ENCODE data around the gene ETFA.
A peak's percentile ranks its signal among the peaks of the same experiment; 100 is the strongest.

ETFA gene

DNA sequence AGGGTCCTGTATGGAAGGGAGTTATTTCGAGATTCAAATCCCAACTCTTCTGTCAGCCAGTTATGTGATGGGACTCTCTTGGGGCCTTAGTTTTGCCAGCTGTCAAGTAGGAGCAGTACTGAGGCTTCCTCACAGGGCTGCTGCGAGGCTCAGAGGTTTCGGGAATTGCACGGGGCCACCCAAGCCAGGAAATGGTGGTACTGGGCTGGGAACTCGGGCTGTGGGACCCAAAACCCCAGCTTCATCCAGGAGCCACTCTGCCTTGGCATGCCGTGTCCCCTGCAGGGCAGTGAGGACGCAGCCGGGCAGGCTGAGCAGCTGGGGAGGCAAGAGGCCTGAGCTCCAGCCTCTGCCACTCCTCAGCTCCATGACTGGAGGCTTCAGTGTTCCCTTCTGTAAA lies 118.6 kb downstream of the ETFA start:
- no peak for DNase-seq

DNA sequence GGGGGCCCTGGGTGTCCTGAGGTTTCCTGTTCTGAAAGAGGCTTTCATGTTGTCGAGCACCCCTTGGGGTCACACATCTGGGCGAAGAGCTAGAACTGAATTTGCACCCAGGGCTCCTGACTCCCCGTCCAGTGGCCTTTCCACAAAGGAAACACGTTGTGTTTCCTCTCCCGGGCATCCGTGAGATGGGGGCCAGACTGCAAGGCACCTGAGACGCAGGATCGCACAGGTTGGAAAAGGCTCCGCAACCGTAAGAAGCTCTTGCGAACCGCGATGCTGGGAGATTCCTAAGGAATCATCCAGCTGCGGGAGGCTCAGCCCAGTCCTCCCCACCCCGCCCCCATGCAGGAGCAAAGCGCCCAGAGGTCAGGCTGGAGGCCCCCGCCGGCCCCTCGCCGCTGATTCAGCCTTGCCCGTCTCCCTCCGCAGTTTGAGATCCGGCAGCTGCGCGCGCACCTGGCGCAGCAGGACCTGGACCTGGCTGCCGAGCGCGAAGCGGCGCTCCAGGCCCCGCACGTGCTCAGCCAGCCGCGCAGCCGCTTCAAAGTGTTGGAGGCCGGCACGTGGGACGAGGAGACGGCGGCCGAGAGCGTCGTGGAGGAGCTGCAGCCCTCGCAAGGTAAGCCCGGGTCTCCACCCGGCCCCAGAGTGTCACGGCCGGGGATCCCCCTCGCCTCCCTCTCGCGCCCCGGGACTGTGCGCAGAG lies 119.6 kb downstream of the ETFA start:
- no peak for DNase-seq

DNA sequence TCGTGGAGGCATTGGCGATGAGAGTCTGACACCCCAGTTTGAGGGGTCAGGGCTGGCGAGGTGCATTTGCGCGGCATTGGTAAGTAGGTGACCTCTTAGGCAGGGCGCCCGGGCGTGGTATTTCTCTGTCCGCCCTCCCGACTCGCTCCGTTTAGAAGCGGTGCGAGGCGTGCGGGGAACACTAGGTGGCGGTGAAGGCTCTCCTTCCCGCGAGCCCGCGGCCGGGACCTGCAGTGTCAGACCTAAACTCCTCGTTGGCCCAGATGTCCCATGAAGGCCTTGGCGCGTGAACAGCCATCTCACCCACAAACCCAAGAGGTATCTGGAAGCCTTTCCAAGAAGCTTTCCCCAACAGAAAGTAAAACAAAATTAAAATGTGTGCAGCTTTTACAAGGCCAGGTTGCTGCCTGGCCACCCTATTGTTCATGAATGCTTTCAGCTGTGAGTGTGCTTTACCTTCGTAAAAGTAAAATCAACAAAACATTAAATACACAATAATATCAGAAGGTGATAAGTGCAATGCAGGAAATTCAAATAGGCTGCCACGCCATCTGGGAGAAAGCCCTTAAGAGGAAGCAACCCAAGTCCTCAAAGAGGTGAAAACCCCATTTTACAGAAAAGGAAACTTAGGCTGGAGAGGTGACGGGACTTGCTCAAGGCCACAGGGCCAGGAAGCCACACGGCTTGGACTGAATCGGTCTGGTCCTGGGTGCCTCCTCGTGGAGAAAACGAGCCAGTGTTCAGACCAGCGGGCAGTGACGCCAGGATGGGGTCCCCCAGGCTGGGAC lies 120.3 kb downstream of the ETFA start:
- peak; percentile 35 to 50 (median 42) for DNase-seq

DNA sequence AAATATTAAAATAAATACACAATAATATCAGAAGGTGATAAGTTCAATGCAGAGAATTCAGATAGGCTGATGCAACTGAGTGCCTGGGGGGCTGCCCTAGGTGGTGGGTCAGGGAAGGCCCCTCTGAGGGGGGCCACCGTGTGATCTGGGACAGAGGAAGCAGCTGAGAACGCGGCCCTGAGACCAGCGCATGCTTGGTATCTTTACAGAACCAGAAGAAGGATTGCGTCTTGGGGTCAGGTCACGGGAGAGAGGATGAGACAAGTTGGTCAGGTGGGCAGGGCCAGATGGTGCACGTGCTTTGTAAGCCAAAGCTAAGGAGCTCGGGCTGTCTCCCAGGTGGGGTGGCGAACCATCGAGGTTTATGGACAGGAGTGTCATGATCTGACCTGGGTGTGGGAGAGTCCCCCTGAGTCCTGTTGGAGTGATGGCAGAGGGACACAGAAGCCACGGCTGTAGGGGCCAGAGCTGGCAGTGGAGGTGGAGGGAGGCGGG lies 121.2 kb downstream of the ETFA start:
- DNase-seq = no peak

DNA sequence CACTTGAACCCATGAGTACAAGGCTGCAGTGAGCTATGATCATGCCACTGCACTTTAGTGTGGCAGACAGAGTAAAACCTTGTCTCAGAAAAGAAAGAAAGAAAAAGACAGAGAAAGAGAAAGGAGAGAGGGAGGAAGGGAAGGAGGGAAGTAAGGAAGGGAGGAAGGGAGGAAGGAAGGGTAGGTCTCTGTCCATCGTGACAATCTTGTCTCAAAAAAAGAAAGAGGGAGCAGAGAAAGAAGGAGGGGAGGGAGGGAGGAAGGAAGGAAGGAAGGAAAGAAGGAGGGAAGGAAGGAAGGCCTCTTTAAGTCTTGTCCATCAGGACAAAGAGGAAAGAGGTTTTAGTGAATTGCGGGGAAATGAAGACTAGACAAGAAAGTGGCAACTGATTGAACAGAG lies 122.2 kb downstream of the ETFA start:
- no peak for DNase-seq

DNA sequence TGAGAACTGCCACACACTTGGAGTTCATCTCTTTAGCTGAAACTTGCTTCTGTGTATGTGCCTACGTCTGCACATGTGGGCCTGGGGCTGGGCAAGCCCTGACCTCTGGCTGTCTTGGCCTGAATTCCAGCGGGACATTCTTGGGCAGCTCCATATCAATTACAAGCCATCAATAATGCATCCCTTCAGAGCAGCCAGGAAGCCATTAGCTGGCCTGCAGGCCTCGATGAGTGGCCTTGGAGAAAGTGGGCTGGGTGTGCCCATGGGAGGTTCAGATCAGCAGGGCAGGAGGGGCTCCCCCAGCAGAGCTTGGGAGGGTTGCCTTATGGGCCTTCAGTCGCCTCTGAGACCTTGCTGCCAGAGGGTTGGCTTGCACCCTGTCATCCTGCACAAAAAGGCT lies 124.1 kb downstream of the ETFA start:
- no peak for DNase-seq

DNA sequence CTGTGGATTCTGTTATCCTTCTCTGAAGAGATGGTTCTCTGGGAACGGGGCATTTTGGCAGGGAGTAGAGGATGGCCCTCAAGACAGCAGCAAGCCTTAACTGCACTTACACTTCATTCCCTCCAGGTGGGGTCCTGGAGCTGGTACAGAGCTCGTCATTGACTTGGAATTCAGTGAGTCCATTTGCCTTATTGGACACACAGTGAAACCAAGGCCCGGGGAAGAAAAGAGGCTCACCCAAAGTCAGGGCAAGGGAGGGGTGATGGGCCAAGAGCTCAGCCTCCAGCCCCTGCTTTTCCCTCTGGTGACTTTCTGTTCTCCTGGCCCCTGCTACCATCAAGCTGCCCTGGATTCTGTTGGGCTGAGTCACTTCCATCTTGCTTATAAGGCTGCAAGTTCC lies 125.6 kb downstream of the ETFA start:
- DNase-seq = no peak

DNA sequence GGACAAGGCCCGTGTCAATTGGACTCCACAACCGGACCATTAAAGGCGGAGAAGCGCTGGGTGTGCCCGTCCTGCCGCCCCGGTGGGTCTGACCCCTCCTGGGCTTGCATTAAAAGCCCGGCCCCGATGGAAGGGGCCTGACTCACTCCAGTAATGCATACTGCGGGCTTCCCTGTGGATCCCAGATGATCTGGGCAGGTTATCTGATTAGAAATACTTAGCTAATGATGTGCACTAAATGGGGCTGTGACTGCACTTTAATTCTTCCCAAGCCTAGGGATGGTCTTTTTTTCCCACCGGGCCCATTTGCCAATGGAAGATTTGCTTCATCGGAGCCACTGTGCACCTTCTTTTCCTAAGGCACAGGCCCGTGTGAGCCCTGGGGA lies 126.6 kb downstream of the ETFA start:
- no peak for DNase-seq

DNA sequence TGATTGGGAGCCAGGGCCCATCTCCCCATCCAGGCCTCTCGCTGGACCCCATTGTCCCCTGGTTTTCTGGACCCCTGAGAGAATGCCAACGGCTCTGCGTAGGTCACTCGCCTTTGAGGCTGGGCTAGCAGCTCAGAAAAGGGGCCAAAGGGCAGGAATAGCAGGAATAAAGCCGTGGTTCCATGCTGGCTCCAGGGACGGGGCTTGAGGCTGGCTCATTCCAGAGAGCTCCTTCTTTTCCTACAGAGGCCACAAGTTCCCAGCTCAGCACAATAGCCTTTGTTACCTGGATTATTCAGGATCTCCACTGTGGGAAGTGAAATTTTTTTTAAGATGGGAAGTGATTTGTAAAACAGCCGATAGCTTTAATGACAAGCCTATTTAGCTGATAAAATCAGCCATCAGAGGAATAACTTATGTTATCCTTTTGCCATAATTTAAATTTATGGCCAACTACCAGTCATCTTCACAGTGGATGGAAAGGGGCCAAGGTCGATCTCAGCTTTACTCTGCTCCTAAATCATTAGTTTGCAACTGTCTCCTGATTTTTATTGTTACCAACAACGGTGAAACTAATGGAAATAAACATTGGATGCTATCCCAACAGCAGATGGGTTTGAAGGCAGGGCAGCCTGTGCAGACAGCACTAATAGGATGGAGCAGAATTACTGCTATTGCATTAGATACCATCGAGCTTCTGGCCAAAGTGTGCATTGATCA lies 127.2 kb downstream of the ETFA start:
- no peak for DNase-seq

DNA sequence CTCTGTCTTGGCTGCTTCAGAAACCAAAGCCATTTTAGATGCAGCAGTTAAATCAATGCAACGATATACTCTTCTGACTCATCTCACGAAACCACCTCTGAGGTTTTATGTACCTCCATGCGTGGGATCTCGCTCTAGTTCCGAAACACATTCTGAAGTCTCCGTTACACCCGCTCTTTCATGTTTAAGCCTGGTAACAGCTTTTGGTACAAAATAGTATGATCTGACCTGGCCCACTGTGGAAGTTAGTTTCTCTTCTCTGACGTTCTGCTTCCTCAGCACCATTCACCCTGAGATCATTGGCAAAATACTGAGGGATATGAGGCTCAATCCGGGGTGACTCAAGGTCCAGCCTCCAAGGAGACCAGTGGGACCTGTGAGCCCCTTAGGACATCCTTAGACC lies 129.6 kb downstream of the ETFA start:
- no peak for DNase-seq

DNA sequence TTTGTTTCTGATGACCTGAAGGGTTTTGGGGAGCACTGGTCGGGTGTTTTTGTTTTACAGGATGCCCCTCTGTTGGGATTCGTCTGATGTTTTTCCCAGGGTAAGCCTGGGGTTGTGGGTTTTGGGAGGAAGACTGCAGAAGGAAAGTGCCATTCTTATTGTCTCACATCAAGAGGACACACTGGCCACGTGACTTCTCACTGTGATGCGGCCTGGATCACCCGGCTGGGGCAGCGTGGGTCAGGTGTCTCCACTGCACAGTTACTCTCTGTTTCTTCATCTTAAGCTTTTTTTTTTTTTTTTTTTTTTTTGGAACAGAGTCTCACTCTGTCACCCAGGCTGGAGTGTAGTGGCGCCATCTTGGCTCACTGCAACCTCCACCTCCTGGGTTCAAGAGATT lies 130.9 kb downstream of the ETFA start:
- no peak for DNase-seq

DNA sequence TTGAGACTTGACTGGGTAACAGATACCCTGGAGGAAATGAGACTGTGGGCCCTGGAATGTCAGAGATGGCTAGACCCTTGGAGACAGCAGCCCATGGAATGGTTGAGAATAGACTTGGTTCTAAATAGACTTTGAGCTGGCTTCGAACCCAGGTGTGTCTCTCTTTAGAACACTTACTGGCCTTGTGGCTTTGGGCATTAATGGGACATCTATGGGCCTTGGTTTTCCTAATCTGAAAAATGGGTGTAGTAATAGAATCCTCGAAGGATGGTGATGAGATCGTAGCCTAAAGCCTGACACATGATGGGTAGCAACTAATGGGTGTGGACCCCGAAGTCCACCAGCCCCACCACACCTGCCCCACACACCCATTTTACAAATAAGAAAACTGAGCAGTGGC lies 132.2 kb downstream of the ETFA start:
- no peak for DNase-seq

DNA sequence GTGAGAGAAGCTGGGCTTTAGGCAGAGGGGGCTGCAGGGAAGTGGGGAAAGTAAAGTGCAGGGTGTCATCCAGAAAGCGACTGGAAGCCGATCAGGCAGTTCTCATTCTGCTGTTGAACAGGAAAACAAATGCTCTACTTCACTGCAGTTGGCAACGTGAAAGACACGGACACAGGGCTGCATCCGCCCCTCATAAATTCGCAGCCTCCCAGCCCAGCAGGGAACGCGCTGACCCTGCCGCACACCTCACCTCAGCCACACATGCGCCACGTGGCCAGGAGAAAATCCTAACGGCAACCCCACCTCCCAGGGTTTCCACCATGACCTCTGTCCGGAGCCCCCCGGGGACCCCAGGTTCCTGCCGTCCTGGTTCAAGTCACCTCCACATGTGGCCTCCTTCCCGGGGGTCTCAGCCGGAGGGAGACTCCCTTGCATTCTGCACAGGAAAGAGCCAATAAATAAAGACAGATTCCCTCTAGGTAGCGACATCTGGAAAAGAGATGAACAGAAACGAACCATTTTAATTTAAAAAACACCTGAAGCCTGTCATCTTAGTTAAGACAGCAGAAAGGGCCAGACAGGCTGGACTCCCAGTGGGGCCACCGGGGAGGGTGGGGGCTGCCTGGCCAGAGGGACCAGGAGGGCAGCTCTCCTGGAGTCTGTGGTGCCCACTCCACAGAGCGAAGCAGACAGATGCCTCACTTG lies 132.8 kb downstream of the ETFA start:
- no peak for DNase-seq

DNA sequence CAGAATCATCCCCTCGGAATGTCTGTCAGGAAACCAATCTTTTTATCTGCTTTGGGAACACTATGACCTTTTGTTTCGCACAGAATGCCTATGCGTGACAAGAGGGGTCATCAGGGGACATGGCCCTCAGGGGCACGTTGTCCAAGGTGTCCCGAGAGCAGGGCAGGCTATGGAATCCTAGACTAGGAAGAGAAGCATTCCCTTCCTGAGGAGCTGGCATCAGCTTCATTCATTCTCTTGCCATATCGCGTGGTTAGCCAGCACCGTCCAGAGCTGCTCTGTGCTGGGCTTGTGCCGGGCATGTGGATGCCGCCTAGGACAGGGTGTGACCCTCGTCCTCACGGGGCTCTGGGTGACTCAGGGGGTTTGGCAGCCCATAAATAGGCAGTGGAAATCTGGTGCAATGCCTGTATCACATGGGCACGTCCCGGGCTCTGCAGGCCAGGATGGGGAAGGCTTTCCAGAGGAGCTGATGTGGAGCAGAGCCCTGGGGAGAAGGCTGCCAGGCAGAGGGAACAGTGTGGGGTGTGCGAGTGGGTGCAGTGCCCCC lies 133.7 kb downstream of the ETFA start:
- DNase-seq = no peak

DNA sequence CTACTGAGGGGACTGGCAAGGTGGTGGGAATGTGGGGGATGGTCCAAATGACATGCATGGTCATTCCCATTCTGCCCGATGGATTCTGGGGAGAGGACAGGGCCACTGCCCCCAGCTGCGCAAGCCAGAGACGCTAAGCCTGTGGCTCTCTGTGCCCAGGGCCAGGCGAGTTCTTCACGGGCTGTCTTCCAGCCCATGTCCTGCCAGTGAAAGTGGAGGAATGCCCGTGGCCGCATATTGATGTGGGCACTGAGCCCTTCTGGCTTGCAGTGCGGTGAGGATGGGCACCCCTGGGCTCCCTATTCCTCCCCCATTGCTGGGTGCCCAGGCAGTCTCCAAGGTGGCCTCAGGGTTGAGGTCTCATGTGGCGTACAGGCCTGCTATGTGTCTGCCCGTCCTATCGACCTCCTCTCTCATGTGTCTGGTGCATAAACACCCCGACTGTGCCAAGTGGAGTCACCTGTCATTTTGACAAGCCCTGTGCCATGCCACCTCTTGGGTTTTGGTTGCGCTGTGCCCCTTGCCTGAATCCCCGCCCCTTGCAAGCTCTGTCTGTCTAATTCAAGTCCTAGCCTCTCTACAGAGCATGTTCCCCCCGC lies 134.7 kb downstream of the ETFA start:
- DNase-seq = no peak

DNA sequence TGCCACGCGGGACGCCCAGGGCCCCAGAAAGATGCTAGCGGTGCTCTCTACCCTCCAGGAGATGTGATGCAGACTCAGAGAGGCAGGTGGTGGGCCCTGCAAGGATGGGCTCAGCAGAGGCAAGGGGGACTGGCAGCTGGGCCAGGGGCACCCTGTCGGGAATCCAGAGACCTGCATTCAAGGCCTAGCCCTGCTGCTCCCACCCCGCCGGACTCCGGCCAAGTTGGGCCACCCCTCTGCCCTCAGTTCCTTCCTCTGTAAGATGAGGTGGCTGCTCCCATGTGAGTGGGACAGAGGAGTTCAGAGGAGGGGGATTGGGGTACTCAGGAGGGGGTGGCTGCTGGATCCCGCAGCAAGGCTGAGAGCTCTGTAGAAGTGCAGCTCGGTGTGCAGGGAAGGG lies 135.2 kb downstream of the ETFA start:
- no peak for DNase-seq

DNA sequence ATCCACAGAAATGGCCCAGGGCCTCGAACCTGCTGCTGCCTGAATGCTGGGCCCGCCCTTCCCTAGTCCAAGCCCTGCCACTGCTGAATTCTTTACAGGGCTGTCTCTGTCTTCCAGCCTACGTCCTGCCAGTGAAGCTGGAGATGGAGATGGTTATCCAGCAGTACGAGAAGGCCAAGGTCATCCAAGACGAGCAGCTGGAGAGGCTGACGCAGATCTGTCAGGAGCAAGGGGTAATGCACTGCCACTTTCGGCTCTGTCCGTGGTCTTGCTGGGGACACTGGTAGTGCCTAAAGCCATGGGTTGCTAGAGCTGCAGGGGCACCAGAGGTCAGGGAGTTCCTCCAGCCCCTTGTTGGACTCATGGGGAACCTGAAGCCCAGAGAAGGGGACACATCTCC lies 135.8 kb downstream of the ETFA start:
- no peak for DNase-seq

DNA sequence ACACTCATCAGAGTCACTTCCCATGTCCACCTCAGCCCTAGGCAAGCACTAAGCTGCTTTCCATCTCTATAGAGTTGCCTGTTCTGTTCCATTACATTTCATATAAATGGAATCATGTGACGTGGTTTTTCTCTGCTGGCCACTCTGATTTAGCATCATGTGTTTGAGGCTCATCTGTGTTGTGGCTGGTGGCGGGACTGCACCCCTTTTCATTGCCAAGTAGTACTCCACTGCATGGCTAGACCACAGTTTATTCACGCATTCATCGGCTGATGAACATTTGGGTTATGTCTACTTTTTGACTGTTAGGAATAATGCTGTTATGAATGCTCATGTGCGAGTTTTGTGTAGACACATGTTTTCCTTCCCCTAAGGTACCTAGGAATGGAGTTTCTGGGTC lies 136.6 kb downstream of the ETFA start:
- DNase-seq = no peak

DNA sequence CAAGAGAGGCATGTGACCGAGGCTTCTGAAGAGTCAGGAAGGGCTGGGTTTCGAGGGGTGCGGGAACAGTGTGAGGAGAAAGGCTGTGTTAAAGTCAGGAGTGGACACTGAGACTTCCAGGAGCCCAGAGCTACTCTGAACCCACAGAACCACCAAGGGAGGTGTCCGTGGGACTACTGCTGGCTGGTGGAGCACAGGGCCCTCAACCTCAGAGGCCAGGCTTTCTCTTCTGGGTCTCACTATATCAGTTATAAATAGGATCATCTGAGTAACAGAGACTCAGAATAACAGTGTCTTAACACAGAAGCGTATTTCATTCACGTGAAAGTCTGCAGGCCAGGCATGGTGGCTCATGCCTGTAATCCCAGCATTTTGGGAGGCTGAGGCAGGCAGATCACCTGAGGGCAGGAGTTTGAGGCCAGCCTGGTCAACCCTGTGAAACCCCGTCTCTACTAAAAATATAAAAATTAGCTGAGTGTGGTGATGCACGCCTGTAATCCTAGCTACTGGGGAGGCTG lies 137.9 kb downstream of the ETFA start:
- no peak for DNase-seq

DNA sequence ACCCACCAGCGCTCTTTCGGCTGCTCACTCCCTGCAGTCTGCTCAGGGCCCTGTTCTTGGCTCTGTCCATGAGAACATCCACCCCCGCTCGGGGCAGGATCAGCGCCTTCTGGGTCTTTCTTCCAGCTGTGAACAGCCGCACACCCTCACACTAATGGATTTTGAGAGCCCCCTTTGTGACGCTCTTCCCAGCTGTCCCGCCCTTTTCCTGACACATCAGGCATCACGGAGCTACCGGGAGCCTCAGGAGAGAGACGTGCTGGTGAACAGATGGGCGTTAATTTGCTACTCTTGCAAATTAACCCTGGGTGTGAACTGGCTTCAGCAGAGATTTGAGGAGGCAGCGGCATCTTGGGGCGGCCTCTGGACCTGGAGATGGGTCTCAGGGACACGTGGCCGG lies 138.5 kb downstream of the ETFA start:
- DNase-seq = no peak

DNA sequence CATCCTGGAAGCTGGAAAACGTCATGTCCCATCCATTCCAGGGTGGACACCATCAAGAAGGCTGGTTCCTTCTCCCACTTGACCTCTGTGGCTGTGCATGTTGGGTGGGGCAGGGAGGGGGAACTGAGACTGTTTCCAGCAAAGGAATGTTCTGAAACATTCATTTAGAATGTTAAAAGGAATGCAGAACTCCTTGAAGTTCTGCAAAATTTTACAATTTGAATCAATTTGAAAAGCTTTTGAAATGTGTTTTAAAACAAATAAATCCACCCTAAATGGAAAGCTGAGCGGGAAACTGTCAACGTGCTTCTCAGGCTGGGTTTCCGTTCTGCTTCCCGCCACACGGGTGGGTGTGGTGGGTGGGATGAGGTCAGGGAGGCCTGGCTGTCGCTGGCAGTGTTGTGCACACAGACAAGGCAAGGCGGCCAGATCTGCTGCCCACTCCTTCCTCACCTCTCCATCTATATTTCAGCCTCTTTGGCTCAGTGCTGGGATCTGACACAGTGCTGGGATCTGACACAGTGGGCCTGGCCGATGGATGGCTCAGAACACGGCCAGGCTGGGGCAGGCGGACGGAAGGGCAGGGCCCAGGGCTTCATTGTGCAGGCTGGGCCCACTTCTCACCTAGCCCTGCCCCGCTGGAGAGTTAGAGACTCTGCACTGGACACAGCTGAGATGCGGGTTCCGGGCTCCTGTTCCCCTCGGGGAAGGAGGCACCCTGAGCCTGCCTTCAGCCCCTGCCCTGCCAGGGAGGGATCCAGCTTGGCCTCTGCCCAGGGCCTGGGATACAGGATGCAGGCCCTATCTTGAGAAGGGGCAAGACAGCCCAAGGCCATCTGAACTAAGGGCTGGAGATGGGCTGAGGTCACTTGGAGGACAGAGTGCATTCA lies 141.1 kb downstream of the ETFA start:
- no peak for DNase-seq

Data from activated CD4-positive, CD25-positive, alpha-beta regulatory T cell (primary cell).